ENCODE data around the gene CACNG7. TPM values are rescaled to one million over a fixed set of nuclear protein-coding genes. Genes with fewer than 3 reads are reported as not detected.

The CACNG7 gene
- total and polyA plus RNA-seq, 10 of the 15 experiments (the other 5 are each of a cell fraction or from before 2014, with no cell fraction given) = not detected

GRCh38 chr19:53872762-53873161, 36.3 kb upstream of the CACNG7 start:
- DNase-seq (ENCODE audit: low read depth, low spot score) (no peak), ATAC-seq (no peak), FAIRE-seq (no peak)
- Histone ChIP-seq H3K4me3 (no peak overlapping the region), H3K9me3 (replicated peaks; ENCODE audit: control insufficient read depth, insufficient read depth, low read length) (no peaks in the 10 kb centered on the region; the same call in 2 of the 3 replicates), H3K36me3 (ENCODE audit: control insufficient read depth in 2 of 2, insufficient read depth in 2 of 2, low read length in 1 of 2) (no peaks in the 10 kb centered on the region), H3K27ac (ENCODE audit: control insufficient read depth, insufficient read depth) (no peak overlapping the region), H2AFZ (ENCODE audit: control insufficient read depth, low read depth, low read length) (no peak overlapping the region), H4K20me1 (ENCODE audit: control insufficient read depth, insufficient read depth) (no peaks in the 10 kb centered on the region), H3K79me2 (ENCODE audit: control insufficient read depth, insufficient read depth, low read length) (no peaks in the 10 kb centered on the region), H3K9ac (ENCODE audit: control insufficient read depth, insufficient read depth, low read length) (no peak overlapping the region), H3K4me2 (ENCODE audit: control insufficient read depth, insufficient read depth) (no peak overlapping the region), H3K4me1 (ENCODE audit: control insufficient read depth, insufficient read depth, low read length) (no peaks in the 10 kb centered on the region), H3K27me3 (replicated peaks in 1 of 2; ENCODE audit: control insufficient read depth in 2 of 2, insufficient read depth in 2 of 2, low read length in 1 of 2) (no peaks in the 10 kb centered on the region)
- ChIA-PET CTCF (no interaction called here), POLR2A (no interaction called here), SMC1A (ENCODE audit: uncharacterized antibody, unreplicated experiment) (no interaction called here), RAD21 (ENCODE audit: unreplicated experiment) (no interaction called here)
- WGBS (ENCODE audit: insufficient coverage, insufficient replicate concordance, low lambda C conversion rate, missing lambda C conversion rate) = 43% methylated on average over 5 of the region's 6 CpGs
- intact Hi-C loops (cut with micrococcal nuclease; ENCODE audit: unreplicated experiment) (no loop called here), in situ Hi-C loops (cut with MboI) (no loop called here)
- no TSS peak for BruUV-seq (replicated peaks)
- TF ChIP-seq NBN (IDR thresholded peaks at IDR 0.05) (no peak), SUZ12 (IDR thresholded peaks at IDR 0.05; ENCODE audit: unreplicated experiment) (no peak), BMI1 (IDR thresholded peaks at IDR 0.05; ENCODE audit: borderline replicate concordance) (no peak), PAX5 (IDR thresholded peaks at IDR 0.05; ENCODE audit: borderline replicate concordance, low read depth, low read length) (no peak), EED (IDR thresholded peaks at IDR 0.05; ENCODE audit: low read depth) (no peak), ZNF207 (IDR thresholded peaks at IDR 0.05; ENCODE audit: borderline replicate concordance) (no peak), PML (IDR thresholded peaks at IDR 0.05; ENCODE audit: low read length) (no peak), SMAD1 (IDR thresholded peaks at IDR 0.05; ENCODE audit: low read depth, partially characterized antibody) (no peak), BCLAF1 (IDR thresholded peaks at IDR 0.05) (no peak), JUND (IDR thresholded peaks at IDR 0.05; ENCODE audit: low read depth, low read length) (no peak)

Measured in GM12878 (cell line).